NT2/D1 (cell line): ENCODE data around the gene BBS9.

ENCODE experiments used
- YY1 ChIP-seq: IDR thresholded peaks from 2 replicates; pipeline ENCODE4 v1.6.1; 2011; ENCODE audit not compliant: insufficient read length, insufficient read depth
- ZNF274 ChIP-seq: IDR thresholded peaks from 2 replicates; pipeline ENCODE4 v1.6.1; 2011; ENCODE audit warnings: mild to moderate bottlenecking, low read depth, low read length

GRCh38 chr7:33642312-33642711, 512.9 kb downstream of the BBS9 start:
- no peak for TF ChIP-seq YY1
- TF ChIP-seq ZNF274: no peak
